ENCODE data around the gene ACADVL.

The ACADVL gene

DNA sequence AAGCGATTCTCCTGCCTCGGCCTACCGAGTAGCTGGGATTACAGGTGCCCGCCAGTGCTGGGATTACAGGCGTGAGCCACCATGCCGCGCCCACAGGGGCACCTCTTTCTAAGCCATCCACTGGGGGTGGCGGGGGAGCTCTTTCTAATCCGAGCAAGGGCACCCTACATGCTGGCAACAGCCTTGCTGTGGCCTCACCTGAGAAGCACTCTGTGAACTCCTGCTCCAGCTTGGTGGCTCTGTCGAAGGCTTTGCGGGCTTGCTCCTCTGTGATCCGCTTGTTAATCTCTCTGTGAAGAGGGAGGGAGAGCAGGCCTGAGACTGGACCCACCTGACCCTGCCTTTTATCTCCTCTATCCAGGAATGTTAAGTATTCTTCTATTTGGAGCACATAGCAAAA lies 28.7 kb upstream of the ACADVL start:
- no peak for DNase-seq

DNA sequence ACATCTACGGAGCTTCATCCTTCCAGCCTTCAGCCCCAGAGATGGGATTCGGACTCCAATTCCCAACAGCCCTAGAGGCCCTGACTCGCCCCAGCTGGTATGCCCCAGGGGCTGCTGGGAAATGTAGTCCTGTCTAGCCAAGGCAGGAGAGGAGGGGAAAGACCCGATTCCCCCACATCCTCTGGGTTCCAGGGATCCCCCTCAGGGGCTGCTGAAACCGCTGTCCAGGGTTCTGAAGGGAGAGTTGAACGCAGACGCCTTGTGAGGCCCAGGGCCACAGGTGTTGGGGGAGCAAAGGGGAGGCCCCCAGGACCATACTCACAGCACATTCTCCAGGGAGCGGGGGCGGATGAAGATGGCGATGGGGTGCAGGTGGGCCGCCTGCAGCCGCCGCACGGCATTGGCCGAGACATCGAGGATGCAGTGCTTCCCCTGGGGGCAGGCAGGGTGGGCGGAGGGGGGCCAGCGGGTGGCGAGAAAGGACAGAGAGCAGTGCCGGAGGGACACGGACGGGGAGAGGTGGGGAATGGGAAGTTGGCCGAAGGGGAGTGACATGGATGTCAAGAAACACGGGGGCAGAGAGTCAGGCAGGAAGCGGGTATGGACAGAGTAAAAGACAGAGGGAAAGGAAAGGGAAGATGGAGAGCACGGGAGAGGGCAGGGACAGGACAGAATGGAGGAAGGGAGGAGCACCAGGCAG lies 28.0 kb upstream of the ACADVL start:
- DNase-seq: peak in 24 of 56 donors; percentile 8 to 65 (median 22)

DNA sequence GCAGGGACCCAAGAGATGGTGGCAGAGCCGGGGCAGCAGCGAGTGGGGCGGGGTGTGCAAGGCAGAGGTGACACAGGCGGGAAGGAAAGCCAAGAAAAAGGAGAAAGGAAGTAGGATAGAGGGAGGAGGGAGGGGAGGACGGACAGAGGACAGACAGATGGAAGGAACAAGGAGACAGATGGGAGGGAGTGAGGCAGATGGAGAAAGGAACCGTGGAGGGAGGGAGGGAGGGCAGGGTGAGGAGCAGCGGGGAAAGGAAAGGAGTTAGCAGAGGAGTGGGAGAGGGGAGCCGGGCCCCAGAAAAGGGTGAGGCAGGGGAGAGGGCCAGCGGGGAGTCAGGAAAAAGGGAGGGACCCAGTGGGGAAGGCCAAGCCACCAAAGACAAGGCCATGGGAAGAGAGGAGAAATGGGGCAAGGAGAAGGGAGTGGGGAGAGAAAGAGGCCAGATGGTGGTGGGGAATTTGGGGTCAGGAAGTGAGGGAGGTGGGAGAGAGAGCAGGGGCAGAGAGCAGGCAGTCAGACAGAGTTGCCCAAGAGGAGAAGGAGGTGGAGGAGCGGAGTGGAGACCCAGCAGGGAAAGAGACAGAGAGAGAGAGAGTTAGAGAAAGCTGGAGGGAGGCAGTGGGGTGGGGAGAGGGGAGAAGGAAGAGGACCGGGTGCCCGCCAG lies 27.3 kb upstream of the ACADVL start:
- DNase-seq: no peak

DNA sequence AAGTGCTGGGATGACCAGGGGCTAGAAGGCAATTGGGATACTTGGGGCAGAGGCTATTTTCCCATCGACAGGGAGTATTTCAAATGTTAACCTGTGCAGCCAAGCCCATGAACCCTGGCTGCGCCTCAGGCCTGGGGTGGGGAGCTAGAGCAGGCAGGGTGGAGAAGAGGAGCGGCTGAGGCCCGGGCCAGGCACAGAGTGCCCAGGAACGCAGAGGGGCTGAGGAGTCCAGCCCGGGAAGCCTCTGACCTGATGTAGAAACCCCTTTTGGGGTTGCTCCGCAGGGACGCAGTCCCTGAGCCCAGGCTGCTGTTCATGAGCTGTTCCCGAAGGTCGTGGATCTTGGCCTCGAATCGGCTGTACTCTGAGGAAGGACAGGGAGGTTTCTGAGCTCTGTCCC lies 23.8 kb upstream of the ACADVL start:
- DNase-seq: no peak

DNA sequence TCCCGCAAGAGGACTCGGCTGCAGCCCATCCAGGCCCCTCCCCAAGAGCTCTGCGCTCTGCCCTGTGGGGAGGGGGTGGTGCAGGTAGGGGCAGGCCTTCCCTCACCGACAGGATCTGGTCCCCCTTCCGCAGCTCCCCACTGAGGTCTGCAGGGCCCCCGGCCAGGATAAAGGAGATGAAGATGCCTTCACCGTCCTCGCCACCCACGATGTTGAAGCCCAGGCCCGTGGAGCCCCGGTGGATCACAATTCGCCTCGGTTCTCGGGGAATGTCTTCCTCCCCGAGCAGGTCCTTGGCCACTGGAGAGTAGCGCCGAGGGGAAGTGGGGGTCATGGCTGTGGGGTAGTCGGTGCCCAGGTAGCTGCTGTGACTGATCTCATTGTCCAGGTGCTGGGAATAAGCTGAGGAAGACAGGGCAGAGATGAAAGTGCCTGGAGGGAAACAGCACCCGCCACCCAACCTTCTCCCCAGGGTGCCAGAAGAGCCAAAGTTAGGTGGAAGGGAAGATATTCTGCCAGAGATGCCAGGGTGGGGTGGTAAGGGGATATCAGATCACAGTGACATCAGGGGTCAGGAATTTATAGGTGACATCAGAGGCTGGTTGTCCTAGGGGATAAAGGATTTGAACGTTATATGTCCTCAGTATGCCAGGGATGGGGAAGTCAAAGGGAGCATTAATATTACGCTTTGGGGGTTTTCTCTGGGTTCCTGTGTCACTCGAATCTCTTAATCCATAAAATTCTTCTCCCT lies 22.9 kb upstream of the ACADVL start:
- DNase-seq: no peak

DNA sequence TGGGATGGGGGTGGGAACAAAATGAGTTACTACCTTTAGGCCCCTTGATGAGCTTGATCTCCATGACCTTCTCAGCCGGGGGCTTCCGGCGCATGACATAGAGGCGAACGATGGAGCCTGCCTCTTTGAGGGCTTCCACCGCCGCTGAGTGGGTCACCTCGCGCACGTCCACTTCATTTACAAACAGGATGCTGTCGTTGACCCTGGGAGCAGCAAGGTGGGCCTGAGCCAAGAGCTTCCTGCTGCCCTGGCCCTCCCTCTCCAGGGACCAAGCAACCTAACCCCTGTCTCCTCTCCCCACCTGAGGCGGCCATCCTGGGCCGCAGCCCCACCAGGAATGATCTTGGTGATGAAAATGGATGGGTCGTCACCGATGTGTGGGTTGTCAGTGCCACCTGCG lies 16.3 kb upstream of the ACADVL start:
- no peak for DNase-seq

DNA sequence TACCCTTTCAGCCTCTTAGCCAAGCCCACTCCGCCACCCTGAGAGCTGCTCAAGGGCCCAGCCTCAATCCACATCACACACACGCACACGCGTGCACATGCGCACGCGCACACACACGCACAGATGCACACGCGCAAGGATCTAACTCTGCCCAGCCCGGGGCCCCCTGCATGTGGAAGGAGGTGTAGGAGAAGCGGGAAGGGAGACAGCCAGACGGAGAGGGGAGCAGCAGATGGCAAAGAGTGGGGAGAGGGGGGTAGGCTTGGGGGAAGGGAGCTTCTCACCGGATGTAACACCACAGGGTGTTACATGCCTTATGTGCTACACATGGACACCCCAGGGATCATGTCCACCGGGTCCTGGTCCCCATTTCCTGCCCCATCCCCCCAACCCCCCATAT lies 15.4 kb upstream of the ACADVL start:
- peak in 10 of 56 donors; percentile 23 to 62 (median 39) for DNase-seq

DNA sequence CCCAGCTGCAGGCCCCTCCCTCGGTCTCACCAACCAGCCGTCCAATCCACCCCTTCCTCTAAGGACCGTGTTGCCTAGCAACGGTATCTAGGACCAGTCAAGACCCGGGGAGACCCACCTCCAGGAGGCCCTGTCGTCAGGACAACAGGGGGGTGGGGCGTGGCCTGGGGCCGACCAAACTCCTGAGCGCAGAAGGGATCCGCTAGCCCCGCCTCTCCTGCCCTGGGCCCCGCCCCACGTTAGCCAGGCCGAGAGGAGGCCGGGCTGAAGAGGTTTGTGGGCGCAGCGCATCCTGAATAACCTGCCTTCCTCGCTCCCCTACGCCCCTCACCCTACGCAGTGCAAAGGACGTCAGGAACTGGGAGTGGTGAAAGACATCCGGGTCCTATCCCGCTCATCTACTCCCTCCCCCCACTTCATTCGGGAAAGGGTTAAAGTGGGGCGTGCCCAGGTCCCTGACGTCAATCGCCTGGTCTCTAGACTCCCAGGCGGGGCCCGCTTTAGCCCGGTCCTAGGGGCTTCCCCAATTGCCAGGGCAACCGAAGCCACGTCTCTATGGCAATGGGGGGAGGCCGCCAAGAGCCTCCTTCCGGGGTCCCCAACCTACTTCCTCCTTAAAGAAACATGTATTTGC lies 14.8 kb upstream of the ACADVL start:
- DNase-seq: peak in 55 of 56 donors; percentile 37 to 94 (median 78)

DNA sequence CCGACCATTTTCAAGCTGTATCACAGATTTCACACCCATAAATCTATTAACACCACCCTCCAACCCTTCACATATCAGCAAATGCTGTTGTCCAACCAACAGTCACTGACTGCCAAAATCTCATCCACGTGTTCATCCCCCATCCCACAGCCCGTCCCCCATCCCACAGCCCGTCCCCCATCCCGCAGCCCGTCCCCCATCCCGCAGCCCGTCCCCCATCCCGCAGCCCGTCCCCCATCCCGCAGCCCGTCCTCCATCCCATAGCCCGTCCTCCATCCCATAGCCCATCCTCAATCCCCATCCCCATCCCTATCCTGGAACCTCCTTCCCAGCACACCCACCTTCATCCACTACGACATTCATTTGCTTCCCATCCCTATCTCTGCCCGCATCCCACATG lies 14.2 kb upstream of the ACADVL start:
- no peak for DNase-seq

DNA sequence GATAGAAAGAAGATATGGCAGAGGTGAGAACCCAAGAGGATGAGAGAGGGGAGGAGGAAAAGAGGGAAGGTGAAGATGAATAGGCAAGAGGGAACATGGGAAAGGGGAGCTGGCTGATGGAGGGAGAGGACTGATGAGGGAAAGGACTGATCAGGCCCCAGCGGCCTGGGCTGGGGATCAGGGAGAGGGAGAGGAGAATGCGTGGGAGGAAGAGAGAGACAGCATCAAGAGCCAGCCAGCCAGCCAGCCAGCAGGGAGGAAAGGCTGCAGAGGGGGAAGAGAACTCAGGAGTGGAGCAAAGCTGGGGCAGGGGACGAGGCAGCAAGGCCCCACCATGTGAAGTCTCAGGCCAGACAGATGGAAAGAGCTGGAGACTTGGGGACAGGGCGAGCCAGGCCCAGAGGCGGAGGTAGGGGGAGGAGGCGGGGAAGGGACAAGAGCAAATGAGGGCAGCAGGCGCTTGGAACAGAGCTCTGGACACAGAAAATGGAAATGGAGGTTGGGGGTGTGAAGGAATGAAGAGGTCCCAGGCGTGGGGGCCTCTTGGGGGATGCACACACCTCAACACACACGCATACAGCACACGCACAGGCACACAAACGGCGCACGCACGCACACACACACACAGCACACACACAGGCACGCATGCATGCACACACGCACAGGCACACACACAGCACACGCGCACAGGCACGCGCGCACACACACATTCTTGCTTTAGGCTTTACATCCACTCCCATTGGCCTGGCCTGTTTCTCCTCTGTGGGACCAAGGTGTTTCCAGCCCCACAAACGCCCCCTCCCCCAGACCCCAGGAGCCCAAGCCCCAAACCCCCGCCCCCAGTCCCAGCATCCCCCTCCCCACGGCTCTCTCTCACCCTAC lies 12.4 kb upstream of the ACADVL start:
- peak in 2 of 56 donors; percentile 13 to 35 for DNase-seq

DNA sequence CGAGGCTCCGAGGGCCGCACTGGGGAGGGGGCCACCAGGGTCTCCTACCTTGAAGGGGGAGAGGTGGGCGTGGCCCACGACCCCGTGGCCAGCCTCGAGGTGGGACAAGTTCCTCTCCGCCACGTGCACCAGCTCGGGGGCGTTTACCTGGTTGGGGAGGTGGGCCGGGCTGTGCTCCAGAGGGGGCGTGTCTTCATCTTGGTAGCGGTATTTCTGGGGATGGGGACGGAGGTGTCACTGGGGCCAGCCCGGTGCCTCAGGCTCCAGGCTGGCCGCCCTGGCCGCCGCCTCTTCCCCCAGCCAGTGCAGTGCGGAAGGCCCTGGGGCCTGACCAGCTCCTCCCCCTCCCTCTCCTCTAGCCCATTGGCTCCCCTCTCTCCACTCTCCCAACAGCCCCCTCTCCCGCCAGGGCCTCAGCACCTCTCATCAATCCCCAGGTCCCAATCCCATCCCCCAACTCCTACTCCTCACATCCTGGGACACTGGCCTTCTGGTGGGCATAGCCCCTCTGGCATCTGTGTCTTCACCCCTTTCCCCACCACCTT lies 11.6 kb upstream of the ACADVL start:
- no peak for DNase-seq

DNA sequence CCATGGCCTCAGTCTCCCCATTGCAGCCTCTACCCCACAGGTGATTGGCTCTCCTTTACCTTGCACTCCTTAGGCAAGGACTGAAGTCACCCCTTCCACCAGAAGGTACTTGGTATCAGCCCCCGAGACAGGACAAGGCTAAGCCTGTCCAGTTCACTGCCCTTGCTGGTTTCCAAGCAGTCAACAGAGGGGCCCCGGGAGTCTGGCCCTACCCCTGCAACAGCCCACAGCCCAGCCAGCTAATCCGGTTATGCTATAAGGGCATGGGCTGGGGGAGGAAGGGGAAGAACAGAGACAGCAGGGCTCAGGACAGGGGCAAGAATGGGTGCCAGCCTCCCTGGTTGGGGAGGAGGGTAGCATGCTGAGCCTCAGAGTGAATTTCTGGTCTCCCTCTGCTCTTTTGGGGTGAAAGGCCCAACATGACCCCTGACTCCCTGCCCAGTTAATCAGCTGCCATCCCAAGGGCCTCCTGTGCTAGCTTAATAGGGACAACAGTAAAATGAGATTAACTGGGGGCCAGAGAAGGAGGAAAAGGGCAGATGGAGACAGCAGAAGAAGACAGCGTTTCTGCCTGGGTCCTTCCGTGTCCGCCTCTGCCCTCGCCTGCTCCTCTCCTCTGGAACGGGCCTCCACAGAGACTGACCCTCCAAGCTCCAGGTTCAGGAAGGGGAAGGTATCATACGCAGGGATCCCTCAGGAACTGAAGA lies 10.8 kb upstream of the ACADVL start:
- DNase-seq: no peak

DNA sequence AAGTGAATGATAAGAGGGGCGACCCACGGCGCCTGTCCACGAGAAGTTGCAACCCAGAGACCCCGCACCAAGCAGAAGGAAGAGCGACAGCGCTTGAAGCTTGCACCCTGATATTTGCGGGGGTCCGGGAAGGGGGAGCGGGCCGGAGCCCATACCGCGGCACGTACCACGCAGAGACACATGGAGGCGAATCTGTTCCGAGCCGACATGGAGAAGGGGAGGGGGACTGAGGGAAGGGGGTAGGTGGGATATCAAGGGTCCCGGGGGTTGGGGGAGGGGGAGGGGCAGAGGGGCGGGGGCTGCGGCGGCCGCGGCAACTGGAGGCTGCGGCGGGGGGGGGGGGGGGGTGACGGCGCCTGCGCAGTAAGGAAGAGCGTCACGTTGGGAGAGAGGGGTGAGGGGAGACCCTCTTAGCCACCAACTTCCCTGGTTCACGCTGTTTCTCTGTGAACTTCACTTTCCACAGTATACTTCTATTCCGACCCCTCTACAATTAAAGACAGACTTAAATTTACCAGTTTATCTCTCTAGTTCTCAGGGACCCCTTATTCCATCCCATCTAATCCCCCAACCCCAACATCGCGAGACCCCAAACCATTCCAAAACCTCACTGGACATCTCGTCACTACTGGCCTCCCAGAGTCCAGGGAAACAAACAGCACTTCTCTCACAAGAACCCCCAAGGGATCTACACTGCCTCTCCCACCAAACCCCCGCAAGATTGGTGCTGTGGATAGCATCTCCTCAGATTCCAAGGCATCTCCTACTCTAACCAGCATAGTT lies 8.1 kb upstream of the ACADVL start:
- DNase-seq: no peak

DNA sequence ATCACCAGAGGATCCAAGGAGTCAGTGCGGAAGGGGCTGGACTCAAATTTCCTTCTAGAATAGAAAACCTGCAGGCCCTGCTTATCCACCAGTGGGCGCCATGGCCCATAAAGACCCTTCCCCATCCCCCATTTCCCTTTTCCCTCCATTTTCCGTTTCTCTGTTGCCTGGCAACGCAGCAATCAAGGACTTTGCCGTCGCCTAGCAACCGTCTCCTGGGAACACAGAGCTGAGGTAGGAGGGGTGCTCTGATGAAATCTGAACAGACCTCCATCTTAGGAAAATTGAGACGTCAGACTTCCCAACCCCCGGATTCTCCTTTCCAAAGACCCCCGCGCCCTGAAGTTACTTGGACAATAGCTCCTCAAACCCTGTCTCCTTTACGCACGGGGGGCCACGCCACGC lies 5.8 kb upstream of the ACADVL start:
- DNase-seq: peak in 37 of 56 donors; percentile 51 to 92 (median 74)

DNA sequence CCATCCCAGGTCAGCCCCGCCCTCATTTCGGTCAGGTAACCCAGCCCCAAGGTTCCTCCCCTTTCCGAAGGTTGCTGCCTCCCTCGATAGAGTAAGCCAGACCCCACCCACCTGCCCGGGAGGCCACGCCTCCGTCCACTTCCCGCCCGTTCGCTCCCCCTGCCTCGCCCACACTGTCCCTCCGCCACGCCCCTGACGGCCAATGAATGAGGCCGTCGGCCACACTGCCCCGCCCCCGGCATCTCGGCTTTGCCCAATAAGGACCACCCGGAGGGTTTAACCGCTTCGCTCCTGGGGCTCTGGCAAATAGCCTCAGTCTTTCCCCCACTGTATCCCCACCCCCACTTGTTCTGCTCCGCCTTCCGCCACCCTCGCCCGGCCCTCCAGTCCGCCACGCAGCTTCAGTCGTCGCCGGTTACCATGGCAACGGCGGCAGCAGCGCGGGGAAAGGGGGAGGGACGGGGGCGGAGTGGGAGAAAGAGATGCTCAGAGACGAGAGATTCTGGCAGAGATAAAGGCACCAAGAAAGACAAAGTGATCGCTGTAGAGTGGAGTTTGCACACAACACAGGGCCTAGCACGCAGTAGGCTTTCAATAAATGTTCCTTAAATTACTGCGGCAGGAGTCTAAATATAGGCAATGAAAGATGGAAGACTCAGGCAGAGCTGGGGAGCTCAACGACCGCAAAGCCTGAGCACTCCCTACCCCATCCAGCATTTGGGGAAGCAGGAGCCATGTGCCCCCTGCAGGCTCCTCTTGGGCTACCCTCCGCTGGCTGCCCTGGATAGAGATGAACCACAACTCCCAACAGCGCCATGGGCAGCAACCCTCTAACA lies 5.2 kb upstream of the ACADVL start:
- peak; percentile 68 to 98 (median 95) for DNase-seq

DNA sequence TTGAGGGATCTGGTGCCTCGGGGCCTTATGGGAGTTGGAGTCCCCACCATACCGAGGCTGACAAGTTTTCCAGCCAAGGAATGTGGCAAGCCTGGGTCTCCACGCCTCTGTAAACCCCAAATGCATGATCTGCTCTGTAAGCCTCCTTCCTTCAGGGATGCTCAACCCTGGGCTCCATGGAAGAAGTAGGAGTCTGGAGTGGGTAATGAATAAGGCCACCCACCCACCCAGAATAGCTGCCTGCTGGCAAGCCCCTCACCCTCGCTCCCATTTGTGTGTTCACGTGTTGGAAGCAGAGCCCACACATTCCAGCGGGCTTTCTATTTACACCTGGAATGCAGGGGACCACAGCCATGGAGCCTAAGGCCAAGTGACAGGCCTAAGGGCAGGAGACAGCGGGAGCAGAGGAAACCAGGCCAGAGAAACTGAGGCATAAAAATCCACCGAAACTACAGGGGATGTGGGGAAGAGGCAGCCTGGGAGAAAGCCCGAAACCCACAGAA lies 4.6 kb upstream of the ACADVL start:
- DNase-seq: peak in 4 of 56 donors; percentile 41 to 90 (median 72)

DNA sequence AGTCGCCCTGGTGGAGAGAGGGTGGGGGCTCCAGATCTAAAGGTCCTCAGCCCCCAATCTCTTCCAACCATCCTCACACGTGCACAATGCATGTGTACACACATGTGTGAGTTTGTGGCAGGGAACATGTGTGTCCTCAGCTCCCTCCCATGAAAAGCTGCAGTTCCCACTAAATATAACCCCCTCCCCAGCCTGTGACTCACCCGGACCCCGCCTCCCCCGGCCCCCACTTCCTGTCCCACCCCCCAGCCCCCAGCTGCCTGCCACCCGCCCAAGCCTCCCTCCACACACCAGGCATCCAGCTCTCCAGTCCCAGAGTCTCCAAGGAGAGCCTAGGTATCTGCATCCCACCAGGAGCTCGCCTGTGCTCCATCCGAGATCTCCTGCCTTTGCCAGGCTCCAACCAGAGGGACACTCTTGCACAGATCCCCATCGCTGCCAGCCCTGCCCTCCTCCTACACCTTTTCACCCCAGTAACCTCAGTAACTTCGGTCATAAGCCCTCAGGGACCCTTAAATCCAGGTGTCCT lies 4.0 kb upstream of the ACADVL start:
- peak in 1 of 56 donors; percentile 9 for DNase-seq

Data from amygdala (tissue), 56 donors.